Fibroblast of lung (primary cell): ENCODE measurements around the gene PXMP2.

Experiments
- CTCF ChIP-seq, 2 donors: IDR thresholded peaks in 1 of 2; conservative IDR thresholded peaks in 1 of 2; 1 replicate in 1 of 2; 2 replicates in 1 of 2; pipeline ENCODE4 v1.5.1; 2011 to 2012; ENCODE audit warnings: low read length in 2 of 2, control low read depth in 1 of 2, inconsistent platforms in 1 of 2, low read depth in 1 of 2, mild to moderate bottlenecking in 1 of 2
- EZH2 ChIP-seq: IDR thresholded peaks from 2 replicates; pipeline ENCODE4 v1.5.1; 2012; ENCODE audit warnings: low read length, control low read depth, mild to moderate bottlenecking; ENCODE audit errors: missing control alignments

GRCh38 chr12:132716356-132716755, 29.0 kb downstream of the PXMP2 start:
- TF ChIP-seq CTCF (conservative IDR thresholded peaks at IDR 0.05 in 1 of 2, IDR thresholded peaks at IDR 0.05 in 1 of 2; ENCODE audit: low read depth in 1 of 2, low read length in 2 of 2) = no peak
- TF ChIP-seq EZH2 = no peak
